Gastroesophageal sphincter (tissue), 4 donors: ENCODE measurements around the gene API5. TPM values are rescaled to one million over a fixed set of nuclear protein-coding genes. Genes with fewer than 3 reads are reported as not detected.

ENCODE experiments used
- ATAC-seq: fragments of 150-250 bp; one replicate; pipeline ENCODE4 v1.9.1; 2016; ENCODE audit warnings: mild to moderate bottlenecking, moderate library complexity
- H3K27ac ChIP-seq, 4 donors: fragments of 200-600 bp; sonication (generic) in 3 of 4; 1 replicate in 3 of 4; 2 replicates in 1 of 4; pipeline ENCODE4 v1.5.1; 2016 to 2019
- H3K27me3 ChIP-seq: fragments of 200-600 bp; sonication (generic); one replicate; pipeline ENCODE4 v1.5.1; 2019
- H3K36me3 ChIP-seq, 2 donors: fragments of 200-600 bp; sonication (generic); one replicate each; pipeline ENCODE4 v1.5.1; 2019; ENCODE audit warnings: control low read depth in 1 of 2
- H3K4me1 ChIP-seq, 3 donors: fragments of 200-600 bp; sonication (generic); 1 replicate in 2 of 3; 2 replicates in 1 of 3; pipeline ENCODE4 v1.5.1; 2016 to 2019; ENCODE audit warnings: control low read depth in 2 of 3
- H3K4me3 ChIP-seq, 2 donors: fragments of 200-600 bp; sonication (generic); one replicate each; pipeline ENCODE4 v1.5.1; 2019; ENCODE audit warnings: mild to moderate bottlenecking in 1 of 2, moderate library complexity in 1 of 2
- H3K9me3 ChIP-seq, 3 donors: fragments of 200-600 bp; sonication (generic); one replicate each; pipeline ENCODE4 v1.5.1; 2017 to 2019; ENCODE audit warnings: control low read depth in 2 of 3
- EP300 ChIP-seq: sonication (generic); formaldehyde crosslinking; IDR thresholded peaks from one replicate; pipeline ENCODE4 v1.6.1; 2017; ENCODE audit warnings: antibody characterized with exemption, mild to moderate bottlenecking
- POLR2A ChIP-seq, 2 donors: fragments of 450-650 bp; IDR thresholded peaks; one replicate each; pipeline ENCODE4 v1.6.1; 2017; ENCODE audit warnings: antibody characterized with exemption in 2 of 2, mild to moderate bottlenecking in 2 of 2, moderate library complexity in 1 of 2
- POLR2AphosphoS5 ChIP-seq: sonication (generic); formaldehyde crosslinking; IDR thresholded peaks from one replicate; pipeline ENCODE4 v1.6.1; 2017; ENCODE audit warnings: antibody characterized with exemption
- WGBS, 2 donors: methylation state at CpG; one replicate each; pipeline ENCODE4 v1.1.5; 2018; ENCODE audit warnings: low coverage in 1 of 2; 5-methylcytosine and 5-hydroxymethylcytosine counted together
- total RNA-seq, 4 donors: library from RNA; depleted of rRNA; stranded (reverse); fragments of >200 nt; gene quantifications; one replicate each; pipeline ENCODE4 v1.1.0, GENCODE V29; 2016
- TF ChIP-seq, protein P1 (sequence below), 4 experiments: fragments of 200-600 bp in 2 of 4; fragments of 450-650 bp in 2 of 4; sonication (generic) in 1 of 4; IDR thresholded peaks; one replicate each; pipeline ENCODE4 v1.5.1; 2017 to 2019; ENCODE audit warnings: antibody characterized with exemption in 4 of 4, mild to moderate bottlenecking in 2 of 4, moderate library complexity in 2 of 4

The API5 gene
- total RNA-seq, 4 donors from 2014 or later: 85.6 to 106 (median 105) TPM

DNA sequence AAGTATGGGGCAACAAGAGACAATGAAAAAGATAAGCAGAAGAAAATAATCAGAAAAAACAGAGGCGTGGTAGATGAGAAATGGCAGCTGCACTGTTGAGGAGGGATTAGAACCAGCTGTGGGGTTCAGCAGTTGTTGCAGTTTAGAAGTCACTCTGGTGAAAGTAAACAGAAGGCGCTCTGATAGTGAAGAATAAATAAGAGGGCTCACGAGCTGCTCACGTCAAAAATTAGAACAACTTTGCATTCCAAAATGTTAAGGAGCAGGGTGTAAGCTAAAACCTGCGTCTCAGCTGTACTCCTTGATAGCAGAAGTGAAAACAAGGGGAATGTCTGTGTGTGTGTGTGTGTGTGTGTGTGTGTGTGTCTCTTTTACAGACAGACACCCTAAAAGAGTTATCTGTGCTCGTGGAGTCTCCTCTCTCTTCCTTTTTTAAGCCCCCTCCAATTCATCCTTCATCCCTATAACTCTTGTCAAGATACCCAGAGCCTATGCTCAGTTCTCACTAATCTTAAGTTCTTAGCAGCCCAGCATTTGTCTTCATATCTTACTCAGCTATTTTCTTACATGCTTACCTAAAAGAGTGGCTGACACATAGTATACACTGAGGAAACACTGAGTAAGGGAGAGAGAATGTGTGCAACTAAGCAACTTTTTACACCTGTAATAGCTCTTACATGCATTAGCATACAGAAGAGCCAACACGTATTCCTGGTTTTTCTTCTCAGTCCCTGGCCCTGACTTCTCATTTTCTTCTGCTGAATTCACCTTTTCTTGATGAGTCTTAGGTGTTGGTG is 55.8 kb downstream of the API5 start:
- Histone ChIP-seq H3K36me3 (peaks cover 0 to 33% of the 10 kb centered on the region in 2 donors), H3K4me3 (no peak overlapping the region), H3K27ac (no peak overlapping the region), H3K27me3 (no peaks in the 10 kb centered on the region), H3K4me1 (peaks cover 3 to 41% (median 7%) of the 10 kb centered on the region in 3 donors), H3K9me3 (no peaks in the 10 kb centered on the region)
- TF ChIP-seq POLR2A (IDR thresholded peaks at IDR 0.05) (no peak), EP300 (no peak), POLR2AphosphoS5 (no peak)
- TF ChIP-seq, protein P1, sequence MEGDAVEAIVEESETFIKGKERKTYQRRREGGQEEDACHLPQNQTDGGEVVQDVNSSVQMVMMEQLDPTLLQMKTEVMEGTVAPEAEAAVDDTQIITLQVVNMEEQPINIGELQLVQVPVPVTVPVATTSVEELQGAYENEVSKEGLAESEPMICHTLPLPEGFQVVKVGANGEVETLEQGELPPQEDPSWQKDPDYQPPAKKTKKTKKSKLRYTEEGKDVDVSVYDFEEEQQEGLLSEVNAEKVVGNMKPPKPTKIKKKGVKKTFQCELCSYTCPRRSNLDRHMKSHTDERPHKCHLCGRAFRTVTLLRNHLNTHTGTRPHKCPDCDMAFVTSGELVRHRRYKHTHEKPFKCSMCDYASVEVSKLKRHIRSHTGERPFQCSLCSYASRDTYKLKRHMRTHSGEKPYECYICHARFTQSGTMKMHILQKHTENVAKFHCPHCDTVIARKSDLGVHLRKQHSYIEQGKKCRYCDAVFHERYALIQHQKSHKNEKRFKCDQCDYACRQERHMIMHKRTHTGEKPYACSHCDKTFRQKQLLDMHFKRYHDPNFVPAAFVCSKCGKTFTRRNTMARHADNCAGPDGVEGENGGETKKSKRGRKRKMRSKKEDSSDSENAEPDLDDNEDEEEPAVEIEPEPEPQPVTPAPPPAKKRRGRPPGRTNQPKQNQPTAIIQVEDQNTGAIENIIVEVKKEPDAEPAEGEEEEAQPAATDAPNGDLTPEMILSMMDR (IDR thresholded peaks at IDR 0.05): no peak
- whole genome bisulfite sequencing, 2 donors: 30 to 47% methylated on average over 6 to 7 of the region's 7 CpGs
- ATAC-seq: no peak

DNA sequence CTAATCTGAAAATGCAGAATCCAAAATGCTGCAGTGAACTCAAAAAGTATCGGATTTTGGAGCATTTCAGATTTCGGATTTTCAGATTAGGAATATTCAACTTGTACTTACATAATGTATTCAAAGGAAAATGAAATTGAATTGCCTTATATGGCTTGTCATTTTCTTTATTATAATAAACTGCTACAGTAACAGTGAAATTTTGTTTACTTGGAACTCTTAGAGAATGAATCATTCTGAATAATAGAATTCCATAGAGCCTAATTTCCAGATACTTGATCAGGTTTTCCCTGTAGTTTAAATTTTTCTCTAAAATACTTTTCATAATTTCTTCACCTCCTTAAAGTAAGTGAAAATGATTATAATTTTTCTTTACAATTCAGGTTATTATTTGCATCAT is 64.3 kb downstream of the API5 start:
- TF ChIP-seq, protein P1 (IDR thresholded peaks at IDR 0.05): no peak
- no peak for TF ChIP-seq POLR2AphosphoS5
- TF ChIP-seq POLR2A (IDR thresholded peaks at IDR 0.05): no peak
- TF ChIP-seq EP300: no peak
- ATAC-seq: no peak
- Histone ChIP-seq H3K27me3 (no peaks in the 10 kb centered on the region), H3K27ac (no peak overlapping the region), H3K4me1 (peaks cover 0 to 30% (median 0%) of the 10 kb centered on the region in 3 donors), H3K36me3 (peaks cover 0 to 26% of the 10 kb centered on the region in 2 donors), H3K9me3 (no peaks in the 10 kb centered on the region), H3K4me3 (no peak overlapping the region)
- WGBS, 2 donors: 92 to 100% methylated on average over 2 of the region's 2 CpGs

DNA sequence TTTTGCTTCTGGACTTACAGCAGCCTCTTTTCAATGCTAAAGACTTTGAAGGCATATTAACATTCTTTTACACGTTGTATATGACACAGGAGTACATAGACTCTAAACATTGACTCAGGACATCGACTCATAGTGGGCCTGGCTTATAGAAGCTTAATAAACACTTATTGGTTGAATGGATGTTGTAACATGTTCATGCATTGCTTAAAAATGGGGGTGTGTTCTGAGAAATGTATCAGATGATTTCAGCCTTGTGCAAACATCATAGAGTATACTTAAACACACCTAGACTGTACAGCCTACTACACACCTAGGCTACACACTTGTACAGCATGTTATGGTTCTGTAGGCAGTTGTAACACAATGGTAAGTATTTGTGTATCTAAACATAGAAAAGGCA is 64.8 kb downstream of the API5 start:
- WGBS, 2 donors: 40 to 58% methylated on average over 2 of the region's 2 CpGs
- ATAC-seq: no peak
- TF ChIP-seq POLR2AphosphoS5 (no peak), EP300 (no peak), POLR2A (IDR thresholded peaks at IDR 0.05) (no peak)
- TF ChIP-seq, protein P1 (IDR thresholded peaks at IDR 0.05): no peak
- no peaks in the 10 kb centered on the region for H3K9me3 ChIP-seq
- no peaks in the 10 kb centered on the region for H3K27me3 ChIP-seq
- no peak overlapping the region for H3K4me3 ChIP-seq
- H3K27ac ChIP-seq: no peak overlapping the region
- peaks cover 0 to 30% (median 0%) of the 10 kb centered on the region in 3 donors for H3K4me1 ChIP-seq
- H3K36me3 ChIP-seq: peaks cover 0 to 26% of the 10 kb centered on the region in 2 donors

DNA sequence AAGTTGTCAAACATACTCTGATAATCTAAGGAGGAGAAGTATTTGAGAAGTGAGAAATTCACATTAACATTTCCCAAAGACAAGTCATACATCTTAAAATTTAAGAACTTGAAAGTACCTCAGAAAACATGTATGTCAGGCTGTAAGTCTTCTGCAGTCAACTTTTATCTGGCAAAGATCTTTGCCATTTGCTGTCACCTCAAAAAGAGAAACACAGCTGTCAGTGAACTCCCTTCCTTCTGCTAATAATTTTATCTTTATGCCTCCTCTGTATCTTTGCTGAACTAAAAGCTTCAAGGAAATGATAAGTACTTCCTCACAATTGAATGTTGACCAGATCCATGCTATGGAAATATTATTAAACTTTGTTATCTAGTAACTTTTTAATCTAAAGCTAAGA is 65.6 kb downstream of the API5 start:
- no peak overlapping the region for H3K27ac ChIP-seq
- no peaks in the 10 kb centered on the region for H3K27me3 ChIP-seq
- peaks cover 0 to 30% (median 0%) of the 10 kb centered on the region in 3 donors for H3K4me1 ChIP-seq
- no peaks in the 10 kb centered on the region for H3K9me3 ChIP-seq
- peaks cover 0 to 23% of the 10 kb centered on the region in 2 donors for H3K36me3 ChIP-seq
- TF ChIP-seq POLR2AphosphoS5 (no peak), EP300 (no peak), POLR2A (IDR thresholded peaks at IDR 0.05) (no peak)
- TF ChIP-seq, protein P1 (IDR thresholded peaks at IDR 0.05): no peak
- no peak for ATAC-seq
- no peak overlapping the region for H3K4me3 ChIP-seq

DNA sequence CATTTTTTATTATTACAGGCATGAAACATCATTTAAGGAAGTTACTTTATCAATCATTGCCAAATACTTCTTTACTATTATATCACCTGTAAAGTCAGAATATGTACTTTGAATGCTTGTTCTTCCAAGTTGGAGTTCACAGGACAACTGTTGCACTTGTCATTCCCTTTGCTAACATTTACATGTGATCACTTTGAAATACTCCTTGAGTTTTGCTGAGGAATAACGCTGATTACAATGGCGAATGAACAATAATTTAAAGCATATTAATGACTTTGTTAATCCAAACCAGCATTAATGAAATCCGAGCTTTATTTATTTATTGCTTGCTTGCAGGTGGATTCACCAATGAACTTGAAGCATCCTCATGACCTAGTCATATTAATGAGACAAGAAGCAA is 67.1 kb downstream of the API5 start:
- H3K27ac ChIP-seq: no peak overlapping the region
- no peak overlapping the region for H3K4me3 ChIP-seq
- H3K4me1 ChIP-seq: peaks cover 0 to 30% (median 0%) of the 10 kb centered on the region in 3 donors
- no peaks in the 10 kb centered on the region for H3K27me3 ChIP-seq
- H3K36me3 ChIP-seq: peaks cover 0 to 29% of the 10 kb centered on the region in 2 donors
- no peak for ATAC-seq
- no peaks in the 10 kb centered on the region for H3K9me3 ChIP-seq
- 90 to 91% methylated on average over 2 to 3 of the region's 3 CpGs for WGBS, 2 donors
- TF ChIP-seq POLR2AphosphoS5: no peak
- TF ChIP-seq EP300: no peak
- TF ChIP-seq, protein P1 (IDR thresholded peaks at IDR 0.05): no peak
- no peak for TF ChIP-seq POLR2A (IDR thresholded peaks at IDR 0.05)
